ENCODE measurements around the gene CCL16. TPM values are rescaled to one million over a fixed set of nuclear protein-coding genes. Genes with fewer than 3 reads are reported as not detected.
"Not testable (repeated sequence)": the region's sequence is repeated elsewhere in the genome, so short reads cannot be mapped to it uniquely, and the experiment has no call there.

Gene CCL16
- total RNA-seq, 1 donor from 2014 or later = not detected

GRCh38 chr17:35947156-35947585, 34.1 kb downstream of the CCL16 start:
- Histone ChIP-seq H3K27ac (ENCODE audit: low read depth, low read length) (no peak overlapping the region), H3K4me3 (ENCODE audit: low read length in 3 of 3) (no peak overlapping the region), H3K27me3 (ENCODE audit: control insufficient read depth in 3 of 3, insufficient read depth in 3 of 3, low read length in 3 of 3) (peaks cover 0 to 4% (median 0%) of the 10 kb centered on the region in 3 donors), H3K4me1 (ENCODE audit: control insufficient read depth in 3 of 3, insufficient read depth in 3 of 3, low read length in 3 of 3) (no peaks in the 10 kb centered on the region), H3K36me3 (ENCODE audit: control insufficient read depth in 3 of 3, insufficient read depth in 3 of 3, low read length in 3 of 3) (no peaks in the 10 kb centered on the region), H3K9me3 (ENCODE audit: control insufficient read depth in 3 of 3, low read length in 3 of 3) (no peaks in the 10 kb centered on the region), H3K9ac (ENCODE audit: low read depth in 1 of 3, low read length in 3 of 3) (no peak overlapping the region)

GRCh38 chr17:35944151-35944550, 37.1 kb downstream of the CCL16 start:
- H3K9ac ChIP-seq (ENCODE audit: low read depth in 1 of 3, low read length in 3 of 3) = no peak overlapping the region
- H3K4me1 ChIP-seq (ENCODE audit: control insufficient read depth in 3 of 3, insufficient read depth in 3 of 3, low read length in 3 of 3) = no peaks in the 10 kb centered on the region
- H3K27ac ChIP-seq (ENCODE audit: low read depth, low read length) = no peak overlapping the region
- no peaks in the 10 kb centered on the region for H3K36me3 ChIP-seq (ENCODE audit: control insufficient read depth in 3 of 3, insufficient read depth in 3 of 3, low read length in 3 of 3)
- H3K4me3 ChIP-seq (ENCODE audit: low read length in 3 of 3) = no peak overlapping the region
- peaks cover 0 to 4% (median 0%) of the 10 kb centered on the region in 3 donors for H3K27me3 ChIP-seq (ENCODE audit: control insufficient read depth in 3 of 3, insufficient read depth in 3 of 3, low read length in 3 of 3)
- H3K9me3 ChIP-seq (ENCODE audit: control insufficient read depth in 3 of 3, low read length in 3 of 3) = no peaks in the 10 kb centered on the region

GRCh38 chr17:35943537-35943936, 37.8 kb downstream of the CCL16 start, which contains the start of gene LYZL6:
LYZL6 (minus strand) TSS chr17:35943713; CDS start chr17:35939356, 4,357 bp downstream.
- no peaks in the 10 kb centered on the region for H3K36me3 ChIP-seq (ENCODE audit: control insufficient read depth in 3 of 3, insufficient read depth in 3 of 3, low read length in 3 of 3)
- no peaks in the 10 kb centered on the region for H3K9me3 ChIP-seq (ENCODE audit: control insufficient read depth in 3 of 3, low read length in 3 of 3)
- H3K9ac ChIP-seq (ENCODE audit: low read depth in 1 of 3, low read length in 3 of 3) = no peak within 1 kb of the TSS
- H3K4me1 ChIP-seq (ENCODE audit: control insufficient read depth in 3 of 3, insufficient read depth in 3 of 3, low read length in 3 of 3) = no peaks in the 10 kb centered on the region
- H3K4me3 ChIP-seq (ENCODE audit: low read length in 3 of 3) = no peak within 1 kb of the TSS
- peaks cover 0 to 4% (median 0%) of the 10 kb centered on the region in 3 donors for H3K27me3 ChIP-seq (ENCODE audit: control insufficient read depth in 3 of 3, insufficient read depth in 3 of 3, low read length in 3 of 3)
- H3K27ac ChIP-seq (ENCODE audit: low read depth, low read length) = no peak within 1 kb of the TSS

GRCh38 chr17:35942588-35943186, 38.6 kb downstream of the CCL16 start:
- no peak overlapping the region for H3K9ac ChIP-seq (ENCODE audit: low read depth in 1 of 3, low read length in 3 of 3)
- peaks cover 0 to 4% (median 2%) of the 10 kb centered on the region in 3 donors for H3K27me3 ChIP-seq (ENCODE audit: control insufficient read depth in 3 of 3, insufficient read depth in 3 of 3, low read length in 3 of 3)
- H3K36me3 ChIP-seq (ENCODE audit: control insufficient read depth in 3 of 3, insufficient read depth in 3 of 3, low read length in 3 of 3) = no peaks in the 10 kb centered on the region
- H3K4me3 ChIP-seq (ENCODE audit: low read length in 3 of 3) = no peak overlapping the region
- no peaks in the 10 kb centered on the region for H3K4me1 ChIP-seq (ENCODE audit: control insufficient read depth in 3 of 3, insufficient read depth in 3 of 3, low read length in 3 of 3)
- H3K27ac ChIP-seq (ENCODE audit: low read depth, low read length) = no peak overlapping the region
- H3K9me3 ChIP-seq (ENCODE audit: control insufficient read depth in 3 of 3, low read length in 3 of 3) = no peaks in the 10 kb centered on the region

- H3K27me3 ChIP-seq (ENCODE audit: control insufficient read depth in 3 of 3, insufficient read depth in 3 of 3, low read length in 3 of 3); H3K27ac ChIP-seq (ENCODE audit: low read depth, low read length); H3K9me3 ChIP-seq (ENCODE audit: control insufficient read depth in 3 of 3, low read length in 3 of 3); H3K36me3 ChIP-seq (ENCODE audit: control insufficient read depth in 3 of 3, insufficient read depth in 3 of 3, low read length in 3 of 3); H3K9ac ChIP-seq (ENCODE audit: low read depth in 1 of 3, low read length in 3 of 3); H3K4me1 ChIP-seq (ENCODE audit: control insufficient read depth in 3 of 3, insufficient read depth in 3 of 3, low read length in 3 of 3); H3K4me3 ChIP-seq (ENCODE audit: low read length in 3 of 3): not testable (repeated sequence)
Observed at GRCh38 chr17:35938492-35938891, 42.8 kb downstream of the CCL16 start.

DNA sequence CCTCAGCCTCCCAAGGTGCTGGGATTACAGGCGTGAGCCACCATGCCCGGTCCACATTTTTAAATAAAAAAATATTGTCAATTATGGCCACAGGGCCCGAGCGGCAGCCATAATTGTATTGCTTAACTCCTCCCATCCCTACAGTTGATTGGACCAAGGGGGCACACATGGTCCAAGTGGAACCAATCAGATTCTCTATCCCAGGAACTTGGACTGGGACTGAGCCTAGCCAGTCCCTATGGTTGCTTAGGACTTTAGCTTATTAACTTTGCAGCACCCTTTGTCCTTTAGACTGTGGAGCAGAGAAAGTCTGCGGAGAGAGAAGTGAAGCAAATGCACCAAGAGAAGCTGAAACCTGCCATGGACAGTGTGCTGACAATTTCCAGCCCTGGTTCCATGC, 45.2 kb downstream of the CCL16 start:
- no peaks in the 10 kb centered on the region for H3K36me3 ChIP-seq (ENCODE audit: control insufficient read depth in 3 of 3, insufficient read depth in 3 of 3, low read length in 3 of 3)
- peaks cover 0 to 4% (median 0%) of the 10 kb centered on the region in 3 donors for H3K4me1 ChIP-seq (ENCODE audit: control insufficient read depth in 3 of 3, insufficient read depth in 3 of 3, low read length in 3 of 3)
- H3K27ac ChIP-seq (ENCODE audit: low read depth, low read length) = no peak overlapping the region
- peaks cover 0 to 2% (median 0%) of the 10 kb centered on the region in 3 donors for H3K27me3 ChIP-seq (ENCODE audit: control insufficient read depth in 3 of 3, insufficient read depth in 3 of 3, low read length in 3 of 3)
- no peak overlapping the region for H3K9ac ChIP-seq (ENCODE audit: low read depth in 1 of 3, low read length in 3 of 3)
- no peak overlapping the region for H3K4me3 ChIP-seq (ENCODE audit: low read length in 3 of 3)
- no peaks in the 10 kb centered on the region for H3K9me3 ChIP-seq (ENCODE audit: control insufficient read depth in 3 of 3, low read length in 3 of 3)

DNA sequence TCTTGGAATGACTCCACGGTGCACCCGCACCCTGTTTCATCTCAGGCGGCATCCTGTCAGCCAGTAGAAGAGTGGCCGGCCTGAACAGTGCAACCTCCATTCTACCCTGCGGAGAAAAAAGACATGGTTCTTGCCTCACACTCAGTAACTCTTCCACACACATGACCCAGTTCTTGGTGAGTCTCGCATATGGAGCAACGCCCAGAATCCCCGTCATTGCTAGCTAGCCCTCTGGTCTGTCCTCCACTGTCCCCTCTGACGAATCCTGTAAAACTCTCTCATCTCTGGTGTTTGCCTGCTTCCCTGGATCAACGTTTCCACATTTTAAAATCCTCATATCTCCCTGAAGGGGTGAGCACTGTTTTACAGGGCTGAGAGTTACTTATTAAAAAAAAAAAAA, 46.5 kb downstream of the CCL16 start:
- Histone ChIP-seq H3K27me3 (ENCODE audit: control insufficient read depth in 3 of 3, insufficient read depth in 3 of 3, low read length in 3 of 3) (peaks cover 3 to 8% (median 6%) of the 10 kb centered on the region in 3 donors), H3K27ac (ENCODE audit: low read depth, low read length) (no peak overlapping the region), H3K9me3 (ENCODE audit: control insufficient read depth in 3 of 3, low read length in 3 of 3) (no peaks in the 10 kb centered on the region), H3K4me1 (ENCODE audit: control insufficient read depth in 3 of 3, insufficient read depth in 3 of 3, low read length in 3 of 3) (peaks cover 0 to 12% (median 7%) of the 10 kb centered on the region in 3 donors), H3K36me3 (ENCODE audit: control insufficient read depth in 3 of 3, insufficient read depth in 3 of 3, low read length in 3 of 3) (no peaks in the 10 kb centered on the region), H3K4me3 (ENCODE audit: low read length in 3 of 3) (no peak overlapping the region), H3K9ac (ENCODE audit: low read depth in 1 of 3, low read length in 3 of 3) (no peak overlapping the region)

DNA sequence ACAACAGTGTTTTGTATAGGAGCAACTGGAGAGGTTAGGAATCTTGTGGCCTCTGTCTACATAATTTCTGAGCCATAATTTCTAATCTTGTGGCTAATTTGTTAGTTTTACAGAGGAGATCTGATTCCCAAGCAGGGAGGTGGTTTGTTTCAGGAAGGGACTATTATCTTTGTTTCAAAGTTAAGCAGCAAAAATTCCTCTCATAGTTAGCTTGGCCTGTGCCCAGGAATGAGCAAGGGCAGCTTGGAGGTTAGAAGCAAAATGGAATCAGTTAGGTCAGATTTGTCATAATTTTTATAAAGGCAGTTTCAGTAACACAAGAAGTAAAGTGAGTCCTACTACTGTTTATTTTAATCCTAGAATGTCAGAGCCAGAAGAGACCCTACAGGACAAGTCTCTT, 48.7 kb downstream of the CCL16 start:
- peaks cover 0 to 12% (median 7%) of the 10 kb centered on the region in 3 donors for H3K4me1 ChIP-seq (ENCODE audit: control insufficient read depth in 3 of 3, insufficient read depth in 3 of 3, low read length in 3 of 3)
- H3K9me3 ChIP-seq (ENCODE audit: control insufficient read depth in 3 of 3, low read length in 3 of 3) = no peaks in the 10 kb centered on the region
- H3K27me3 ChIP-seq (ENCODE audit: control insufficient read depth in 3 of 3, insufficient read depth in 3 of 3, low read length in 3 of 3) = peaks cover 3 to 6% (median 6%) of the 10 kb centered on the region in 3 donors
- no peak overlapping the region for H3K4me3 ChIP-seq (ENCODE audit: low read length in 3 of 3)
- no peak overlapping the region for H3K27ac ChIP-seq (ENCODE audit: low read depth, low read length)
- H3K9ac ChIP-seq (ENCODE audit: low read depth in 1 of 3, low read length in 3 of 3) = no peak overlapping the region
- no peaks in the 10 kb centered on the region for H3K36me3 ChIP-seq (ENCODE audit: control insufficient read depth in 3 of 3, insufficient read depth in 3 of 3, low read length in 3 of 3)

- no peak overlapping the region for H3K9ac ChIP-seq (ENCODE audit: low read depth in 1 of 3, low read length in 3 of 3)
- H3K4me1 ChIP-seq (ENCODE audit: control insufficient read depth in 3 of 3, insufficient read depth in 3 of 3, low read length in 3 of 3) = peaks cover 0 to 12% (median 7%) of the 10 kb centered on the region in 3 donors
- H3K27ac ChIP-seq (ENCODE audit: low read depth, low read length) = no peak overlapping the region
- no peaks in the 10 kb centered on the region for H3K9me3 ChIP-seq (ENCODE audit: control insufficient read depth in 3 of 3, low read length in 3 of 3)
- no peak overlapping the region for H3K4me3 ChIP-seq (ENCODE audit: low read length in 3 of 3)
- H3K36me3 ChIP-seq (ENCODE audit: control insufficient read depth in 3 of 3, insufficient read depth in 3 of 3, low read length in 3 of 3) = no peaks in the 10 kb centered on the region
- peaks cover 3 to 6% (median 6%) of the 10 kb centered on the region in 3 donors for H3K27me3 ChIP-seq (ENCODE audit: control insufficient read depth in 3 of 3, insufficient read depth in 3 of 3, low read length in 3 of 3)
Observed at GRCh38 chr17:35931794-35932425, 49.4 kb downstream of the CCL16 start.

Measured in skeletal muscle tissue (tissue), 4 donors.